Measurements from ENCODE around the gene KLK13.

Gene KLK13

GRCh38 chr19:51064534-51065220, at the start of gene KLK13:
KLK13 (minus strand) TSS chr19:51065092; CDS start chr19:51065067, 25 bp downstream.
- DNase-seq (ENCODE audit: low read depth): no peak

GRCh38 chr19:51114087-51114729, 49.3 kb upstream of the KLK13 start:
- DNase-seq (ENCODE audit: low read depth): no peak

- no peak for DNase-seq (ENCODE audit: low read depth)
Observed at GRCh38 chr19:51111606-51112005, 46.7 kb upstream of the KLK13 start.

GRCh38 chr19:51110666-51110971, 45.7 kb upstream of the KLK13 start:
- no peak for DNase-seq (ENCODE audit: low read depth)

- no peak for DNase-seq (ENCODE audit: low read depth)
Observed at GRCh38 chr19:51108805-51109146, 43.9 kb upstream of the KLK13 start.

GRCh38 chr19:51108066-51108804, 43.3 kb upstream of the KLK13 start, which contains the start of gene CTU1:
CTU1 (minus strand) TSS chr19:51108409; CDS start chr19:51104569, 3,840 bp downstream.
- DNase-seq (ENCODE audit: low read depth): peak; percentile 96

GRCh38 chr19:51107406-51108065, 42.6 kb upstream of the KLK13 start:
- no peak for DNase-seq (ENCODE audit: low read depth)

GRCh38 chr19:51103926-51104341, 39.0 kb upstream of the KLK13 start:
- DNase-seq (ENCODE audit: low read depth): no peak

GRCh38 chr19:51102991-51103390, 38.1 kb upstream of the KLK13 start:
- DNase-seq (ENCODE audit: low read depth): no peak

GRCh38 chr19:51101171-51101865, 36.4 kb upstream of the KLK13 start:
- no peak for DNase-seq (ENCODE audit: low read depth)

GRCh38 chr19:51100601-51101000, 35.7 kb upstream of the KLK13 start:
- no peak for DNase-seq (ENCODE audit: low read depth)

GRCh38 chr19:51099047-51099382, 34.1 kb upstream of the KLK13 start:
- DNase-seq (ENCODE audit: low read depth): no peak

GRCh38 chr19:51098365-51099046, 33.6 kb upstream of the KLK13 start:
- no peak for DNase-seq (ENCODE audit: low read depth)

GRCh38 chr19:51097796-51098195, 32.9 kb upstream of the KLK13 start:
- DNase-seq (ENCODE audit: low read depth): no peak

GRCh38 chr19:51097166-51097738, 32.4 kb upstream of the KLK13 start:
- DNase-seq (ENCODE audit: low read depth): peak; percentile 53

- no peak for DNase-seq (ENCODE audit: low read depth)
Observed at GRCh38 chr19:51096473-51097165, 31.7 kb upstream of the KLK13 start.

GRCh38 chr19:51094696-51095279, 29.9 kb upstream of the KLK13 start:
- DNase-seq (ENCODE audit: low read depth): no peak

GRCh38 chr19:51093510-51094345, 28.8 kb upstream of the KLK13 start:
- no peak for DNase-seq (ENCODE audit: low read depth)

- DNase-seq (ENCODE audit: low read depth): no peak
Observed at GRCh38 chr19:51093101-51093500, 28.2 kb upstream of the KLK13 start.

Measured in stimulated activated CD8-positive, alpha-beta memory T cell treated with anti-CD3 and anti-CD28 coated beads, Interleukin-12 subunit alpha, Interleukin-12 subunit beta, amount 100 ng/mL, for 1 hour (primary cell).